Calu3 (cell line): Measurements from ENCODE around the gene PPIL1. TPM values are rescaled to one million over a fixed set of nuclear protein-coding genes. Genes with fewer than 3 reads are reported as not detected.

ENCODE experiments used
- BruUV-seq: library from RNA; stranded (reverse); fragments of 400-500 nt; replicated peaks from 2 replicates; lab custom pipeline; 2021; lab: Mats Ljungman, UMichigan
- CTCF ChIA-PET: fragments of 300-600 bp; sonication (Branson Sonifier 250); formaldehyde crosslinking; loops from one replicate; lab custom pipeline; 2022; ENCODE audit warnings: antibody characterized with exemption; lab: Charles Lee
- DNase-seq: peaks from one replicate; pipeline ENCODE4 v3.0.0; 2022
- H3K27ac Mint-ChIP-seq: one replicate; pipeline ENCODE4 v1.8.0; 2022; ENCODE audit warnings: mixed read lengths; ENCODE audit not compliant: unreplicated experiment
- H3K27me3 Mint-ChIP-seq: one replicate; pipeline ENCODE4 v1.8.0; 2022; ENCODE audit warnings: mixed read lengths; ENCODE audit not compliant: unreplicated experiment
- H3K36me3 Mint-ChIP-seq: one replicate; pipeline ENCODE4 v1.8.0; 2022; ENCODE audit warnings: mild to moderate bottlenecking, moderate library complexity, mixed read lengths; ENCODE audit not compliant: insufficient read depth, unreplicated experiment
- H3K4me1 Mint-ChIP-seq: one replicate; pipeline ENCODE4 v1.8.0; 2022; ENCODE audit warnings: mild to moderate bottlenecking, low read depth, mixed read lengths; ENCODE audit not compliant: unreplicated experiment
- H3K4me3 Mint-ChIP-seq: one replicate; pipeline ENCODE4 v1.8.0; 2022; ENCODE audit warnings: mild to moderate bottlenecking, low read depth, moderate library complexity, mixed read lengths; ENCODE audit not compliant: unreplicated experiment
- H3K9me3 Mint-ChIP-seq: one replicate; pipeline ENCODE4 v1.8.0; 2022; ENCODE audit warnings: low read depth, mixed read lengths; ENCODE audit not compliant: unreplicated experiment
- intact Hi-C: fragments of 100-400 bp; cut with micrococcal nuclease; formaldehyde crosslinking; loops from one replicate; pipeline ENCODE4 v1.10.0; 2022; ENCODE audit not compliant: unreplicated experiment
- total RNA-seq: library from RNA; stranded (reverse); gene quantifications from 2 replicates; pipeline ENCODE4 v1.2.3, GENCODE V29; 2022
- TF ChIP-seq, protein P1 (sequence below): fragments of 200-600 bp; IDR thresholded peaks from one replicate; pipeline ENCODE4 v1.8.0; 2022; ENCODE audit warnings: antibody characterized with exemption; ENCODE audit not compliant: unreplicated experiment

The PPIL1 gene
- total RNA-seq, 1 experiment from 2014 or later = 64.4 TPM

DNA sequence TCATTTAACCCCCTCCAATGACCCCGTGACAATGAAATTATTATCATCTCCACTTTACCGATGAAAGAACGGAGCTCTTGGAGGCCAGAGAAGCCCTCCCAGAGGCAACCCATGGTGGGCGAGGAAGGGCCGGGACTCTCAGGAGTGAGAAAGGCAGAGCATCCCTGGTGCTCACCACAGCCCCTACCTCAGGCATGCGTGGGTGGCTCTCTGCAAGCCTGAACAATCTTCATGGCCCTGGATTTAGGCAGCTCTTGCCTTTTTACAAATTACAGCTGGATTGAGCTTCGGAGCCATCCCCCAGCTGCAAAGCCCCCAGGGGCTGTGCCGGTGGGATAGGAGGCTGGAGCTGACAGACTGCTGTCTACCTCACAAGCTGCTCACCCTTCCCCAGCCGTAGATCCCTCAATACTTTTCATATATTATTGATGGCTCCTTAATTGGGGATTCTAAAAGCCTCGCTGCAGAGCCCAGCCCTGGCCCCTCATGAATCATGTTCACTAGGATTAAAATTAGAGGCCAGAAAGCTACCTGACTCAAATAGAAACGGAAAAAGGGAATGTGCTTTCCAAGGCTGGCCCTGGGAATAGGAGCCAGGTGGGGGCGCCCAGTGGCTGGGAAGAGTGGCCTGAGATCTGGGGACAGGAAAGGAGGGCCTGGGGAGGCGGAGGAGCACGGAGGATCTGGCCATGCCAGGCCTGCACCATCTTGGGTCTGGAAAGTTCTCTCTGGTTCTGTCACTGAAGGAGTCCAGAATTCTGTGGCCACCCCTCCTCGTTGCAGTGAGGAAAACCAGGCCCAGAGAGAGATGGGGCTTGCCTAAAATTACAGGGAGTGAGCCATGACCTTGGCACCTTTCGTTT is 64.4 kb downstream of the PPIL1 start:
- TF ChIP-seq, protein P1, sequence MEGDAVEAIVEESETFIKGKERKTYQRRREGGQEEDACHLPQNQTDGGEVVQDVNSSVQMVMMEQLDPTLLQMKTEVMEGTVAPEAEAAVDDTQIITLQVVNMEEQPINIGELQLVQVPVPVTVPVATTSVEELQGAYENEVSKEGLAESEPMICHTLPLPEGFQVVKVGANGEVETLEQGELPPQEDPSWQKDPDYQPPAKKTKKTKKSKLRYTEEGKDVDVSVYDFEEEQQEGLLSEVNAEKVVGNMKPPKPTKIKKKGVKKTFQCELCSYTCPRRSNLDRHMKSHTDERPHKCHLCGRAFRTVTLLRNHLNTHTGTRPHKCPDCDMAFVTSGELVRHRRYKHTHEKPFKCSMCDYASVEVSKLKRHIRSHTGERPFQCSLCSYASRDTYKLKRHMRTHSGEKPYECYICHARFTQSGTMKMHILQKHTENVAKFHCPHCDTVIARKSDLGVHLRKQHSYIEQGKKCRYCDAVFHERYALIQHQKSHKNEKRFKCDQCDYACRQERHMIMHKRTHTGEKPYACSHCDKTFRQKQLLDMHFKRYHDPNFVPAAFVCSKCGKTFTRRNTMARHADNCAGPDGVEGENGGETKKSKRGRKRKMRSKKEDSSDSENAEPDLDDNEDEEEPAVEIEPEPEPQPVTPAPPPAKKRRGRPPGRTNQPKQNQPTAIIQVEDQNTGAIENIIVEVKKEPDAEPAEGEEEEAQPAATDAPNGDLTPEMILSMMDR = no peak
- Mint-ChIP-seq H3K4me1 (no peaks in the 10 kb centered on the region), H3K4me3 (no peak overlapping the region), H3K36me3 (no peaks in the 10 kb centered on the region), H3K27me3 (peaks cover 53% of the 10 kb centered on the region), H3K9me3 (no peaks in the 10 kb centered on the region), H3K27ac (no peak overlapping the region)
- BruUV-seq = no TSS peak
- CTCF ChIA-PET = interaction anchor here (0.5 kb wide), 1 partner anchor 210 kb away, joined by 5 read pairs; no protein-coding TSS in a partner anchor
- intact Hi-C loops = no loop called here
- no peak for DNase-seq

DNA sequence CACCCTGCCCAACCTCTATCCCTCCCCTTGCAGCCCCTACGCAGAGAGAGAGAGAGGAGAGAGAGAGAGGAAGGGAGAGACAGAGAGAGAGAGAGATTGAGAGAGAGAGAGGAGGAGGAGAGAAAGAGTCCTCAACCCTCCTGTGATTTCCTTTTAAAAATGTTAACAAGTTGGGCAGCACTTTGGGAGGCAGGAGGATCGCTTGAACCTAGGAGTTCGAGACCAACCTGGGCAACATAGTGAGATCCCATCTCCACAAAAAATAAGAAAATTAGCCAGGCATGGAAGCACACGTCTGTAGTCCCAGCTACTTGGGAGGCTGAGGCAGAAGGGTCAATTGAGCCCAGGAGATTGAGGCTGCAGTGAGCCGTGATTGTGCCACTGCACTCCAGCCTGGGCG is 65.4 kb downstream of the PPIL1 start:
- no peak for DNase-seq
- H3K27me3 Mint-ChIP-seq = peaks cover 63% of the 10 kb centered on the region
- CTCF ChIA-PET = no interaction called here
- H3K4me3 Mint-ChIP-seq = no peak overlapping the region
- no peaks in the 10 kb centered on the region for H3K36me3 Mint-ChIP-seq
- no peaks in the 10 kb centered on the region for H3K9me3 Mint-ChIP-seq
- TF ChIP-seq, protein P1 = no peak
- H3K27ac Mint-ChIP-seq = no peak overlapping the region
- H3K4me1 Mint-ChIP-seq = no peaks in the 10 kb centered on the region
- intact Hi-C loops = no loop called here
- BruUV-seq = no TSS peak

DNA sequence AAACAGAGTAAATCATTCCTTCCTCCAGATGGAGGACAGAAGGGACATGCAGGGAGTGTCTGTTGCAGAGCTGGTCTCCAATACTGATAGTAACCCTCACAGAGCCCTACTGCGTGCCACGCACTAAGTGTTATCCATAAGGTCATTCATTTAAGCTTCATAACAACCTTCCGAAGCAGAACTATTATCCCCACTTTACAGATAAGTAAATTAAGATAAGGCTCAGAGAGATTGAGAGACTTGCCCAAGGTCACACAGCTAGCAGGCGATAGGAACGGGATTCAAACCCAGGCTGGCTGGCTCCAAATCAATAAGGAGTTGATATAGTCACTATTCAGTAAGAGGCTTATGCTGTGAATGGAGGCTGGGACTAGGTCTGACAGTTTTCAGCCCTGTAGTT is 66.0 kb downstream of the PPIL1 start:
- Mint-ChIP-seq H3K9me3 (no peaks in the 10 kb centered on the region), H3K27ac (no peak overlapping the region), H3K36me3 (no peaks in the 10 kb centered on the region), H3K27me3 (peaks cover 68% of the 10 kb centered on the region), H3K4me1 (no peaks in the 10 kb centered on the region), H3K4me3 (no peak overlapping the region)
- TF ChIP-seq, protein P1 = no peak
- intact Hi-C loops = no loop called here
- CTCF ChIA-PET = no interaction called here
- DNase-seq = no peak
- no TSS peak for BruUV-seq

DNA sequence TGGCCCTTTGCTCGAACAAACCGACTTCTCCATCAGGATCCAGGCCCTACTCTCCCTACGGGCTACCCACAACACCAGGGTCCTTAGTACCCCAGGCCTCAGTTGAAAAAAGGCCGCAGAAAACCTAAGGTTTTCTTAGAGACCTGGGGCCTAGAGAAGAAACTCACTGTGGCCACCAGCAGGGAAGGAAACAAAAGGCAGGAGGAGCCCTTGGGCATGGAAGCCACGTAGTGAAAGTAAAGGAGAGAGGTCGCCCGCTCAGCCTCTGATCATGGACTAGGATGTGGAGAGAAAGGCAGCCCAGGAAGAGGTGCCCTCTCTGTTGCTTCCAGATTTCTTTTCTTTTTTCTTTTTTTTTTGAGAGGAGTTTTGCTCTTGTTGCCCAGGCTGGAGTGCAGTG is 66.9 kb downstream of the PPIL1 start:
- H3K27me3 Mint-ChIP-seq = peaks cover 77% of the 10 kb centered on the region
- no peak overlapping the region for H3K4me3 Mint-ChIP-seq
- no peaks in the 10 kb centered on the region for H3K4me1 Mint-ChIP-seq
- H3K27ac Mint-ChIP-seq = no peak overlapping the region
- TF ChIP-seq, protein P1 = no peak
- H3K9me3 Mint-ChIP-seq = no peaks in the 10 kb centered on the region
- no peak for DNase-seq
- CTCF ChIA-PET = no interaction called here
- H3K36me3 Mint-ChIP-seq = no peaks in the 10 kb centered on the region
- intact Hi-C loops = no loop called here
- no TSS peak for BruUV-seq
